Measurements from ENCODE around the gene SGPP1. TPM values are rescaled to one million over a fixed set of nuclear protein-coding genes. Genes with fewer than 3 reads are reported as not detected.

SGPP1 gene
- total and polyA plus RNA-seq, 10 of the 15 experiments (the other 5 are each of a cell fraction or from before 2014, with no cell fraction given), result 3.5 to 37.7 (median 25.5) TPM

DNA sequence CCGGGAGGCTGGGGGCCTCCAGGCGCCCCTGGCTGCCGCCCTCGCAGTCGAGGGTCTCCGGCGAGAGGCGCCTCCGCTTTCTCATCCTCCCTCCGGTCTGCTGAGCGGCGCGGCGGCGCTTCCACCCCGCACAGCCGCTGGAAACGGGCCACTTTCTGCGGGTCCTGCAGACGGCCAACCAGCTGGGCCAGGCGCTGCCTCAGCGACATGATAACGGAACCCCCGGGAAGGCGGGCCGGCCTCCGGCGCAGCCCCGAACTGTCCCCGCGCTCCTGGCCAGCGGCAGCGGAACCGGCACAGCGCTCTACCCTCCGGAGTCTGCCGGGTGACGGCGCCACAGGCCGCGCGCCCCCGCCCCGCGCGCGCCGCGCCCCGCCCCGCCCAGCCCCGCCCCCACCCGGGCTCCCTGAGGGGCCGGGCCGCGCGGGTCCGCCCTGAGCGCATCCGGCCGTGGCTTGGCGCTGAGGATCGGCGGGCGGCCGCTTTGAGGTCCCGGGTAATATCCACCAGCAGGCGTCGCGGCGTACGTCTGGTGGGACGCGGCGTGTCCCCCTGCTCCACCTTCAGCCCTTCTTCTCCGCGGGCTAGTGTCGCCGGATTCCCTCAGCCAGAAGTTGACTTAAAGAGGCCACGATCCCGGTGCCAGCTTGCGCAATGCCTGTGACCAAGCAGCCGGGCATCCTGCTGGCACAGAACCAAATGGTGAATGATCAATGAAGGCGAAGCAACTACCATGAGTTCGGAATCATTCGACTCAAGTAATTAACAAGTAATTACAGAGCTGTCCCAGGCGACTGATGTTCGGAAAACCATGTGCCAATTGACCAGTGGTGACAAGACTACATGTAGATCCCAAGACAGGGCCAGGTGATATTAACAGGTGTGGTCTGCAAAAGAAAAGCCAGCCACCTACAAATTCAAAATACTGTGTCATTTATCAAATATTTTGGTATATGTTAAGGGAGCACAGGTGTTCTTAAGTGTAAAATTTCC, at the start of gene SGPP1 (continued):
- TF ChIP-seq, protein P1, sequence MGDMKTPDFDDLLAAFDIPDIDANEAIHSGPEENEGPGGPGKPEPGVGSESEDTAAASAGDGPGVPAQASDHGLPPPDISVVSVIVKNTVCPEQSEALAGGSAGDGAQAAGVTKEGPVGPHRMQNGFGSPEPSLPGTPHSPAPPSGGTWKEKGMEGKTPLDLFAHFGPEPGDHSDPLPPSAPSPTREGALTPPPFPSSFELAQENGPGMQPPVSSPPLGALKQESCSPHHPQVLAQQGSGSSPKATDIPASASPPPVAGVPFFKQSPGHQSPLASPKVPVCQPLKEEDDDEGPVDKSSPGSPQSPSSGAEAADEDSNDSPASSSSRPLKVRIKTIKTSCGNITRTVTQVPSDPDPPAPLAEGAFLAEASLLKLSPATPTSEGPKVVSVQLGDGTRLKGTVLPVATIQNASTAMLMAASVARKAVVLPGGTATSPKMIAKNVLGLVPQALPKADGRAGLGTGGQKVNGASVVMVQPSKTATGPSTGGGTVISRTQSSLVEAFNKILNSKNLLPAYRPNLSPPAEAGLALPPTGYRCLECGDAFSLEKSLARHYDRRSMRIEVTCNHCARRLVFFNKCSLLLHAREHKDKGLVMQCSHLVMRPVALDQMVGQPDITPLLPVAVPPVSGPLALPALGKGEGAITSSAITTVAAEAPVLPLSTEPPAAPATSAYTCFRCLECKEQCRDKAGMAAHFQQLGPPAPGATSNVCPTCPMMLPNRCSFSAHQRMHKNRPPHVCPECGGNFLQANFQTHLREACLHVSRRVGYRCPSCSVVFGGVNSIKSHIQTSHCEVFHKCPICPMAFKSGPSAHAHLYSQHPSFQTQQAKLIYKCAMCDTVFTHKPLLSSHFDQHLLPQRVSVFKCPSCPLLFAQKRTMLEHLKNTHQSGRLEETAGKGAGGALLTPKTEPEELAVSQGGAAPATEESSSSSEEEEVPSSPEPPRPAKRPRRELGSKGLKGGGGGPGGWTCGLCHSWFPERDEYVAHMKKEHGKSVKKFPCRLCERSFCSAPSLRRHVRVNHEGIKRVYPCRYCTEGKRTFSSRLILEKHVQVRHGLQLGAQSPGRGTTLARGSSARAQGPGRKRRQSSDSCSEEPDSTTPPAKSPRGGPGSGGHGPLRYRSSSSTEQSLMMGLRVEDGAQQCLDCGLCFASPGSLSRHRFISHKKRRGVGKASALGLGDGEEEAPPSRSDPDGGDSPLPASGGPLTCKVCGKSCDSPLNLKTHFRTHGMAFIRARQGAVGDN (IDR thresholded peaks at IDR 0.05), result 0 out of 2 replicates have a peak, but pooled peaks have one; percentile 53
- no peak for TF ChIP-seq NFIC (IDR thresholded peaks at IDR 0.05; ENCODE audit: low read depth, low read length)
- TF ChIP-seq SRF (IDR thresholded peaks at IDR 0.05; ENCODE audit: low read depth in 2 of 2, low read length in 2 of 2), result no peak
- TF ChIP-seq RAD21 (IDR thresholded peaks at IDR 0.05; ENCODE audit: insufficient read depth, low read depth, low read length), result peak; percentile 49
- TF ChIP-seq POLR2A (IDR thresholded peaks at IDR 0.05; ENCODE audit: low read depth, low read length), result peak; percentile 92
- TF ChIP-seq, protein P2, sequence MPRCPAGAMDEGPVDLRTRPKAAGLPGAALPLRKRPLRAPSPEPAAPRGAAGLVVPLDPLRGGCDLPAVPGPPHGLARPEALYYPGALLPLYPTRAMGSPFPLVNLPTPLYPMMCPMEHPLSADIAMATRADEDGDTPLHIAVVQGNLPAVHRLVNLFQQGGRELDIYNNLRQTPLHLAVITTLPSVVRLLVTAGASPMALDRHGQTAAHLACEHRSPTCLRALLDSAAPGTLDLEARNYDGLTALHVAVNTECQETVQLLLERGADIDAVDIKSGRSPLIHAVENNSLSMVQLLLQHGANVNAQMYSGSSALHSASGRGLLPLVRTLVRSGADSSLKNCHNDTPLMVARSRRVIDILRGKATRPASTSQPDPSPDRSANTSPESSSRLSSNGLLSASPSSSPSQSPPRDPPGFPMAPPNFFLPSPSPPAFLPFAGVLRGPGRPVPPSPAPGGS (IDR thresholded peaks at IDR 0.05; ENCODE audit: borderline replicate concordance, insufficient read depth, low read depth, low read length, poor library complexity, severe bottlenecking), result no peak
- peak; percentile 60; the same call in 1 of the 2 replicates for TF ChIP-seq GATAD2B (conservative IDR thresholded peaks at IDR 0.05; ENCODE audit: low read depth)
- TF ChIP-seq, protein P3, sequence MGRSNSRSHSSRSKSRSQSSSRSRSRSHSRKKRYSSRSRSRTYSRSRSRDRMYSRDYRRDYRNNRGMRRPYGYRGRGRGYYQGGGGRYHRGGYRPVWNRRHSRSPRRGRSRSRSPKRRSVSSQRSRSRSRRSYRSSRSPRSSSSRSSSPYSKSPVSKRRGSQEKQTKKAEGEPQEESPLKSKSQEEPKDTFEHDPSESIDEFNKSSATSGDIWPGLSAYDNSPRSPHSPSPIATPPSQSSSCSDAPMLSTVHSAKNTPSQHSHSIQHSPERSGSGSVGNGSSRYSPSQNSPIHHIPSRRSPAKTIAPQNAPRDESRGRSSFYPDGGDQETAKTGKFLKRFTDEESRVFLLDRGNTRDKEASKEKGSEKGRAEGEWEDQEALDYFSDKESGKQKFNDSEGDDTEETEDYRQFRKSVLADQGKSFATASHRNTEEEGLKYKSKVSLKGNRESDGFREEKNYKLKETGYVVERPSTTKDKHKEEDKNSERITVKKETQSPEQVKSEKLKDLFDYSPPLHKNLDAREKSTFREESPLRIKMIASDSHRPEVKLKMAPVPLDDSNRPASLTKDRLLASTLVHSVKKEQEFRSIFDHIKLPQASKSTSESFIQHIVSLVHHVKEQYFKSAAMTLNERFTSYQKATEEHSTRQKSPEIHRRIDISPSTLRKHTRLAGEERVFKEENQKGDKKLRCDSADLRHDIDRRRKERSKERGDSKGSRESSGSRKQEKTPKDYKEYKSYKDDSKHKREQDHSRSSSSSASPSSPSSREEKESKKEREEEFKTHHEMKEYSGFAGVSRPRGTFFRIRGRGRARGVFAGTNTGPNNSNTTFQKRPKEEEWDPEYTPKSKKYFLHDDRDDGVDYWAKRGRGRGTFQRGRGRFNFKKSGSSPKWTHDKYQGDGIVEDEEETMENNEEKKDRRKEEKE (IDR thresholded peaks at IDR 0.05), result no peak
- no peak for TF ChIP-seq MYC (IDR thresholded peaks at IDR 0.05; ENCODE audit: insufficient read depth, insufficient read length, insufficient replicate concordance, low read length, severe bottlenecking)
- no peak for TF ChIP-seq CHD4 (IDR thresholded peaks at IDR 0.05)
- TF ChIP-seq, protein P4, sequence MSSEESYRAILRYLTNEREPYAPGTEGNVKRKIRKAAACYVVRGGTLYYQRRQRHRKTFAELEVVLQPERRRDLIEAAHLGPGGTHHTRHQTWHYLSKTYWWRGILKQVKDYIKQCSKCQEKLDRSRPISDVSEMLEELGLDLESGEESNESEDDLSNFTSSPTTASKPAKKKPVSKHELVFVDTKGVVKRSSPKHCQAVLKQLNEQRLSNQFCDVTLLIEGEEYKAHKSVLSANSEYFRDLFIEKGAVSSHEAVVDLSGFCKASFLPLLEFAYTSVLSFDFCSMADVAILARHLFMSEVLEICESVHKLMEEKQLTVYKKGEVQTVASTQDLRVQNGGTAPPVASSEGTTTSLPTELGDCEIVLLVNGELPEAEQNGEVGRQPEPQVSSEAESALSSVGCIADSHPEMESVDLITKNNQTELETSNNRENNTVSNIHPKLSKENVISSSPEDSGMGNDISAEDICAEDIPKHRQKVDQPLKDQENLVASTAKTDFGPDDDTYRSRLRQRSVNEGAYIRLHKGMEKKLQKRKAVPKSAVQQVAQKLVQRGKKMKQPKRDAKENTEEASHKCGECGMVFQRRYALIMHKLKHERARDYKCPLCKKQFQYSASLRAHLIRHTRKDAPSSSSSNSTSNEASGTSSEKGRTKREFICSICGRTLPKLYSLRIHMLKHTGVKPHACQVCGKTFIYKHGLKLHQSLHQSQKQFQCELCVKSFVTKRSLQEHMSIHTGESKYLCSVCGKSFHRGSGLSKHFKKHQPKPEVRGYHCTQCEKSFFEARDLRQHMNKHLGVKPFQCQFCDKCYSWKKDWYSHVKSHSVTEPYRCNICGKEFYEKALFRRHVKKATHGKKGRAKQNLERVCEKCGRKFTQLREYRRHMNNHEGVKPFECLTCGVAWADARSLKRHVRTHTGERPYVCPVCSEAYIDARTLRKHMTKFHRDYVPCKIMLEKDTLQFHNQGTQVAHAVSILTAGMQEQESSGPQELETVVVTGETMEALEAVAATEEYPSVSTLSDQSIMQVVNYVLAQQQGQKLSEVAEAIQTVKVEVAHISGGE (CRISPR knock-in tag; IDR thresholded peaks at IDR 0.05), result no peak
- TF ChIP-seq BMI1 (IDR thresholded peaks at IDR 0.05; ENCODE audit: borderline replicate concordance), result no peak
- TF ChIP-seq, protein P5, sequence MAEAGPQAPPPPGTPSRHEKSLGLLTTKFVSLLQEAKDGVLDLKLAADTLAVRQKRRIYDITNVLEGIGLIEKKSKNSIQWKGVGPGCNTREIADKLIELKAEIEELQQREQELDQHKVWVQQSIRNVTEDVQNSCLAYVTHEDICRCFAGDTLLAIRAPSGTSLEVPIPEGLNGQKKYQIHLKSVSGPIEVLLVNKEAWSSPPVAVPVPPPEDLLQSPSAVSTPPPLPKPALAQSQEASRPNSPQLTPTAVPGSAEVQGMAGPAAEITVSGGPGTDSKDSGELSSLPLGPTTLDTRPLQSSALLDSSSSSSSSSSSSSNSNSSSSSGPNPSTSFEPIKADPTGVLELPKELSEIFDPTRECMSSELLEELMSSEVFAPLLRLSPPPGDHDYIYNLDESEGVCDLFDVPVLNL (IDR thresholded peaks at IDR 0.05; ENCODE audit: low read depth, low read length), result no peak
